H1 (cell line): ENCODE measurements around the gene AKT1S1. TPM values are rescaled to one million over a fixed set of nuclear protein-coding genes. Genes with fewer than 3 reads are reported as not detected.

Source experiments
- CTCF ChIA-PET: fragments of 300-600 bp; sonication (Branson Sonifier 250); formaldehyde crosslinking; loops from one replicate; lab custom pipeline; 2021; ENCODE audit not compliant: partially characterized antibody; lab: Charles Lee
- POLR2A ChIA-PET: fragments of 300-600 bp; sonication (Branson Sonifier 250); formaldehyde crosslinking; loops from one replicate; lab custom pipeline; 2021; ENCODE audit warnings: inconsistent platforms; ENCODE audit not compliant: partially characterized antibody; lab: Charles Lee
- DNase-seq, 2 experiments: peaks; one replicate each; pipeline versions ENCODE4 v3.0.0 to v3.0.0-alpha.2; 2010 to 2022; ENCODE audit warnings: low spot score in 2 of 2, low read depth in 1 of 2, mixed read lengths in 1 of 2
- FAIRE-seq: peaks from 2 replicates; lab custom pipeline; 2011; peaks lifted over from hg19 to GRCh38; lab: Jason Lieb, UNC
- H2AFZ ChIP-seq: 2 replicates; pipeline ENCODE4 v1.8.1; 2012; ENCODE audit warnings: low read length, inconsistent platforms
- H2AK5ac ChIP-seq: 2 replicates; pipeline ENCODE4 v1.6.1; 2013; ENCODE audit warnings: low read depth, low read length
- H2BK120ac ChIP-seq: replicated peaks from 2 replicates; pipeline ENCODE3; 2013; ENCODE audit warnings: low read depth, low read length, inconsistent platforms
- H2BK12ac ChIP-seq: 2 replicates; pipeline ENCODE4 v1.6.1; 2013; ENCODE audit warnings: low read depth, low read length
- H2BK15ac ChIP-seq: 2 replicates; pipeline ENCODE4 v1.6.1; 2013; ENCODE audit warnings: low read length
- H2BK20ac ChIP-seq: 2 replicates; pipeline ENCODE4 v1.6.1; 2013; ENCODE audit warnings: low read length
- H2BK5ac ChIP-seq: 2 replicates; pipeline ENCODE4 v1.6.1; 2013; ENCODE audit warnings: low read depth, low read length
- H3K14ac ChIP-seq: 2 replicates; pipeline ENCODE4 v1.6.1; 2013; ENCODE audit warnings: inconsistent platforms; ENCODE audit not compliant: insufficient read length
- H3K18ac ChIP-seq: 2 replicates; pipeline ENCODE4 v1.6.1; 2013; ENCODE audit warnings: low read length; ENCODE audit errors: extremely low read depth
- H3K23ac ChIP-seq: 2 replicates; pipeline ENCODE4 v1.6.1; 2013; ENCODE audit warnings: inconsistent platforms; ENCODE audit not compliant: insufficient read length
- H3K23me2 ChIP-seq: 2 replicates; pipeline ENCODE4 v1.6.1; 2013; ENCODE audit warnings: low read depth, low read length
- H3K27ac ChIP-seq: 2 replicates; pipeline ENCODE4 v1.6.1; 2011; ENCODE audit warnings: low read depth, low read length, inconsistent platforms
- H3K27me3 ChIP-seq, 4 experiments: replicated peaks in 1 of 4; 1 replicate in 1 of 4; 2 replicates in 3 of 4; pipeline versions ENCODE4 v1.6.1 to v1.8.1; 2011 to 2013; ENCODE audit warnings: low read length in 3 of 4, mild to moderate bottlenecking in 3 of 4, inconsistent platforms in 2 of 4, mixed read lengths in 2 of 4, moderate library complexity in 1 of 4; ENCODE audit not compliant: control insufficient read depth in 3 of 4, insufficient read depth in 3 of 4; ENCODE audit errors: extremely low read depth in 1 of 4
- H3K36me3 ChIP-seq, 4 experiments: 2 replicates each; pipeline versions ENCODE4 v1.6.1 to v1.8.1; 2011 to 2013; ENCODE audit warnings: mild to moderate bottlenecking in 4 of 4, low read length in 3 of 4, moderate library complexity in 2 of 4, control low read depth in 1 of 4, inconsistent platforms in 1 of 4; ENCODE audit not compliant: insufficient read depth in 4 of 4, control insufficient read depth in 2 of 4
- H3K4ac ChIP-seq: replicated peaks from 2 replicates; pipeline ENCODE3; 2013; ENCODE audit warnings: low read length, low read depth, mixed read lengths, inconsistent platforms; ENCODE audit not compliant: insufficient read length
- H3K4me1 ChIP-seq, 4 experiments: replicated peaks in 1 of 4; 1 replicate in 1 of 4; 2 replicates in 3 of 4; pipeline versions ENCODE4 v1.6.1 to v1.8.1; 2011 to 2013; ENCODE audit warnings: low read length in 3 of 4, inconsistent platforms in 2 of 4, mixed read lengths in 1 of 4; ENCODE audit not compliant: insufficient read depth in 4 of 4, control insufficient read depth in 3 of 4
- H3K4me2 ChIP-seq, 2 experiments: 2 replicates each; pipeline versions ENCODE4 v1.6.1 to v1.8.1; 2011 to 2013; ENCODE audit warnings: low read depth in 2 of 2, low read length in 2 of 2, control low read depth in 1 of 2, inconsistent platforms in 1 of 2, mild to moderate bottlenecking in 1 of 2; ENCODE audit not compliant: insufficient read depth in 1 of 2
- H3K4me3 ChIP-seq, 4 experiments: fragments of 200-600, 300-600 bp in 1 of 4; sonication (generic), shearing (Covaris generic), sonication (Bioruptor Twin) in 1 of 4; 2 replicates each; pipeline versions ENCODE4 v1.5.1 to v1.8.1; 2011 to 2016; ENCODE audit warnings: low read length in 4 of 4, low read depth in 3 of 4, control low read depth in 2 of 4, inconsistent platforms in 2 of 4, mild to moderate bottlenecking in 2 of 4, mixed read lengths in 1 of 4, moderate library complexity in 1 of 4; ENCODE audit not compliant: insufficient read depth in 2 of 4; ENCODE audit errors: extremely low read depth in 1 of 4
- H3K56ac ChIP-seq: replicated peaks from 2 replicates; pipeline ENCODE3; 2013; ENCODE audit warnings: low read depth, mild to moderate bottlenecking, mixed read lengths, low read length, inconsistent platforms; ENCODE audit not compliant: insufficient read length
- H3K79me1 ChIP-seq: 2 replicates; pipeline ENCODE4 v1.6.1; 2013; ENCODE audit warnings: low read depth, low read length, control low read depth
- H3K79me2 ChIP-seq, 2 experiments: 2 replicates each; pipeline versions ENCODE4 v1.6.1 to v1.8.1; 2012 to 2013; ENCODE audit warnings: low read length in 2 of 2, mild to moderate bottlenecking in 2 of 2, inconsistent platforms in 1 of 2; ENCODE audit not compliant: insufficient read depth in 2 of 2, control insufficient read depth in 1 of 2
- H3K9ac ChIP-seq, 4 experiments: replicated peaks in 1 of 4; 1 replicate in 1 of 4; 2 replicates in 3 of 4; pipeline versions ENCODE4 v1.6.1 to v1.8.1; 2011 to 2013; ENCODE audit warnings: low read depth in 3 of 4, low read length in 3 of 4, control low read depth in 2 of 4, mild to moderate bottlenecking in 2 of 4, moderate library complexity in 2 of 4, inconsistent platforms in 1 of 4; ENCODE audit errors: extremely low read depth in 1 of 4
- H3K9me3 ChIP-seq, 2 experiments: 2 replicates each; pipeline versions ENCODE4 v1.6.1 to v1.8.1; 2012 to 2013; ENCODE audit warnings: mild to moderate bottlenecking in 2 of 2, moderate library complexity in 2 of 2, control low read depth in 1 of 2, inconsistent platforms in 1 of 2, low read depth in 1 of 2, low read length in 1 of 2, mixed read lengths in 1 of 2; ENCODE audit not compliant: insufficient read depth in 2 of 2
- H4K20me1 ChIP-seq, 2 experiments: replicated peaks in 1 of 2; 2 replicates each; pipeline versions ENCODE3 to v1.8.1; 2011 to 2013; ENCODE audit warnings: inconsistent platforms in 2 of 2, low read length in 2 of 2, mild to moderate bottlenecking in 1 of 2; ENCODE audit not compliant: insufficient read depth in 2 of 2, control insufficient read depth in 1 of 2
- H4K5ac ChIP-seq: 2 replicates; pipeline ENCODE4 v1.6.1; 2013; ENCODE audit warnings: low read length, low read depth, mixed read lengths, inconsistent platforms; ENCODE audit not compliant: insufficient read length
- H4K8ac ChIP-seq: 2 replicates; pipeline ENCODE4 v1.8.0; 2013; ENCODE audit warnings: mild to moderate bottlenecking, moderate library complexity, low read length, inconsistent platforms; ENCODE audit not compliant: insufficient read depth; ENCODE audit errors: extremely low read depth
- H4K91ac ChIP-seq: replicated peaks from 2 replicates; pipeline ENCODE3; 2013; ENCODE audit warnings: low read length, mixed read lengths, inconsistent platforms; ENCODE audit not compliant: insufficient read length
- ATF3 ChIP-seq: IDR thresholded peaks from 2 replicates; pipeline ENCODE4 v1.6.1; 2011; ENCODE audit warnings: low read depth, mild to moderate bottlenecking, low read length; ENCODE audit not compliant: insufficient read depth
- BCL11A ChIP-seq, 2 experiments: IDR thresholded peaks; one replicate each; pipeline ENCODE4 v1.6.1; 2011; ENCODE audit warnings: low read depth in 2 of 2, low read length in 2 of 2, mild to moderate bottlenecking in 2 of 2
- BRCA1 ChIP-seq: IDR thresholded peaks from 2 replicates; pipeline ENCODE4 v1.6.1; 2012; ENCODE audit warnings: low read depth, low read length, improper control_type of control experiment
- CBX5 ChIP-seq: fragments of 300-800, 300-1000 bp; sonication (generic); IDR thresholded peaks from 2 replicates; pipeline ENCODE4 v1.7.1; 2016; ENCODE audit warnings: antibody characterized with exemption, low read length, low read depth
- FOSL1 ChIP-seq: IDR thresholded peaks from 2 replicates; pipeline ENCODE4 v1.6.1; 2011; ENCODE audit warnings: mild to moderate bottlenecking, low read depth, low read length, moderate library complexity; ENCODE audit not compliant: insufficient read depth
- GTF2F1 ChIP-seq: IDR thresholded peaks from 2 replicates; pipeline ENCODE4 v1.6.1; 2012; ENCODE audit warnings: low read depth, low read length, improper control_type of control experiment, borderline replicate concordance
- HDAC6 ChIP-seq: IDR thresholded peaks from one replicate; pipeline ENCODE4 v1.7.1; 2012; ENCODE audit warnings: low read depth, mild to moderate bottlenecking, inconsistent platforms, low read length, moderate library complexity
- KDM5A ChIP-seq: fragments of 200-600 bp; IDR thresholded peaks from 2 replicates; pipeline ENCODE4 v1.7.1; 2012; ENCODE audit warnings: mild to moderate bottlenecking, low read length, inconsistent platforms, mixed read lengths
- POLR2A ChIP-seq, 2 experiments: IDR thresholded peaks; 1 replicate in 1 of 2; 2 replicates in 1 of 2; pipeline ENCODE4 v1.6.1; 2011; ENCODE audit warnings: low read depth in 2 of 2, low read length in 2 of 2, mild to moderate bottlenecking in 2 of 2; ENCODE audit errors: control extremely low read depth in 1 of 2
- RXRA ChIP-seq: IDR thresholded peaks from 2 replicates; pipeline ENCODE4 v1.6.1; 2011; ENCODE audit warnings: low read depth, mild to moderate bottlenecking, low read length, moderate library complexity; ENCODE audit not compliant: insufficient read depth
- WGBS, 2 experiments: shearing (Covaris generic) in 1 of 2; methylation state at CpG; one replicate each; pipeline versions ENCODE4 v1.1.6 to v1.1.7; 2013 to 2015; ENCODE audit warnings: low lambda C conversion rate in 2 of 2, mixed read lengths in 2 of 2, inconsistent platforms in 1 of 2, low coverage in 1 of 2, missing lambda C conversion rate in 1 of 2; ENCODE audit not compliant: insufficient replicate concordance in 2 of 2, insufficient coverage in 1 of 2, insufficient read length in 1 of 2; ENCODE audit errors: extremely low coverage in 1 of 2, missing lambda C conversion rate in 1 of 2; 5-methylcytosine and 5-hydroxymethylcytosine counted together
- polyA plus RNA-seq, 7 experiments: library from polyadenylated mRNA; depleted of rRNA in 3 of 7; stranded (reverse) in 5 of 7; unstranded in 2 of 7; fragments of >200 nt in 5 of 7; fragments of 200-250 nt in 2 of 7; gene quantifications; 1 replicate in 5 of 7; 2 replicates in 1 of 7; 4 replicates in 1 of 7; pipeline versions ENCODE4 v1.2.1 to v1.2.3, GENCODE V29; 2011 to 2013; ENCODE audit warnings: missing spikeins in 2 of 7, mixed read lengths in 2 of 7
- total RNA-seq: library from RNA; stranded (reverse); fragmentation: NEBNext Ultra II Directional; extraction: Animal tissue kit (Norgen Biotek cat#: 25700); gene quantifications from 2 replicates; pipeline ENCODE4 v1.2.1, GENCODE V29; 2021

Gene AKT1S1
- total and polyA plus RNA-seq, 2 of the 8 experiments (the other 6 are each of a cell fraction or from before 2014, with no cell fraction given) = 40.7 to 45.9 TPM

DNA sequence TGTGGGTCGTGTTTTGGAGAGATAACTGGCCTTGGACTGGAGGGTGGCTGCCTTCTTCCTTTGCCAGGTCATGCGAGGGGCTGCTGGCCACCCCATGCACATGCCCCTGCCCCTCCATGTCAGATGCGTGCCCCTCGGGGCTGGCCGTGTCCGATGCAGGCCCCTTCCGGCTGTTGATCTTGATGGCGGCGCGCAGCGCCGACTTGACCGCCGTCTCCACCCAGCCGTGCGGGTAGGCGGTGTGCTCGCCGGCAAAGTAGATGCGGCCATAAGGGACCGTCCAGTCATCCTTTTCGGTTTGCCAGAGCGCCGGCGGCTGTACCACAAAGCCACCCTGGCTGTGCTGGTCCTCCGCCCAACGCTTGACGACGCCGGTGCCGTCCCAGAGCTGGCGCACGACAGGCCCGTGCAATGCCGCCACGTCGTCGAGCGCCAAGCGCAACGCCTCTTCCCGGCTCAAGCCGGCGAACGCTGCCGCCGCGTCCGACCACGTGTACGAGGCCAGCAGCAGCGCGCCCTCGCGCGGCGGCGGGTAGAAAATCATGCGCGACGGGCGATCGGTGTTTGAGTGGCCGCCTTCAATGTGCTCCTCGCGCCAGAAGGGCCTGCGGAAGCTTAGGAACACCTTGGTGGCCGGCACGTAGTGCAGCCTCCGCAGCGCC is 12.7 kb upstream of the AKT1S1 start:
- Histone ChIP-seq H3K4me2 (peak overlapping the region; percentile 65 to 95), H4K20me1 (peaks cover 0 to 5% of the 10 kb centered on the region in 2 experiments), H2BK12ac (no peak overlapping the region), H3K23ac (no peak overlapping the region), H4K8ac (peak overlapping the region; percentile 93; the same call in 1 of the 2 replicates), H4K5ac (peak overlapping the region; percentile 48), H3K4me1 (peaks cover 0 to 10% (median 8%) of the 10 kb centered on the region in 4 experiments; a peak in 5 of 7 replicates), H2BK5ac (peak overlapping the region; percentile 75; the same call in 1 of the 2 replicates), H2BK15ac (peak overlapping the region; percentile 95; the same call in 1 of the 2 replicates), H2AK5ac (no peak overlapping the region), H3K4me3 (peak overlapping the region; percentile 35 to 61 (median 42); a peak in 7 of 8 replicates), H3K79me2 (no peaks in the 10 kb centered on the region), H3K79me1 (no peaks in the 10 kb centered on the region), H3K27ac (no peak overlapping the region), H3K9ac (peak overlapping the region in 1 of 4 experiments; percentile 48; a peak in 3 of 7 replicates), H3K23me2 (peaks cover 2% of the 10 kb centered on the region; the same call in 1 of the 2 replicates), H2AFZ (no peak overlapping the region), H3K4ac (peak overlapping the region; percentile 69), H2BK20ac (no peak overlapping the region), H3K56ac (no peak overlapping the region), H3K36me3 (peaks cover 0 to 12% (median 1%) of the 10 kb centered on the region in 4 experiments; a peak in 5 of 8 replicates), H3K27me3 (peaks cover 0 to 11% (median 6%) of the 10 kb centered on the region in 4 experiments; a peak in 4 of 7 replicates), H3K18ac (peak overlapping the region; percentile 90), H3K9me3 (peaks cover 0 to 10% of the 10 kb centered on the region in 2 experiments; a peak in 3 of 4 replicates), H2BK120ac (no peak overlapping the region), H4K91ac (peak overlapping the region; percentile 95), H3K14ac (no peak overlapping the region)
- POLR2A ChIA-PET = interaction anchor here (0.8 to 9.5 kb wide), 18 partner anchors 8 to 214 kb away, joined by 3 to 82 read pairs (median 6); partner anchors contain the start of genes AKT1S1, ATF5, NUP62 and TBC1D17
- FAIRE-seq (no peak), DNase-seq (peak; percentile 88 to 94)
- CTCF ChIA-PET = interaction anchor here (1.0 to 1.6 kb wide), 11 partner anchors 10 to 39 kb away, joined by 3 to 9 read pairs (median 4); partner anchors contain the start of genes AKT1S1 and PTOV1
- 41% methylated on average over 70 of the region's 71 CpGs; no CpG with 5 or more reads in 1 of the 2 experiments for WGBS, 2 experiments
- TF ChIP-seq RXRA (no peak), GTF2F1 (peak; percentile 73; the same call in 1 of the 2 replicates), POLR2A (IDR thresholded peaks at IDR 0.05; ENCODE audit: control extremely low read depth in 1 of 2, low read depth in 2 of 2, low read length in 2 of 2) (no peak), HDAC6 (no peak), BCL11A (IDR thresholded peaks at IDR 0.05; ENCODE audit: low read depth in 2 of 2, low read length in 2 of 2) (no peak), CBX5 (no peak), BRCA1 (no peak), FOSL1 (no peak), KDM5A (no peak), ATF3 (peak; percentile 37; the same call in 1 of the 2 replicates)
